HFF-Myc (cell line): Measurements from ENCODE around the gene RYR3.
A peak's percentile ranks its signal among the peaks of the same experiment; 100 is the strongest.
"Not testable (repeated sequence)": the region's sequence is repeated elsewhere in the genome, so short reads cannot be mapped to it uniquely, and the experiment has no call there.

Experiments used
- DNase-seq: peaks from one replicate; pipeline ENCODE4 v3.0.0-alpha.2; 2011; ENCODE audit warnings: low read depth; ENCODE audit errors: extremely low read depth
- H3K4me3 ChIP-seq: replicated peaks from 2 replicates; pipeline ENCODE4 v1.5.1; 2011; ENCODE audit warnings: low read depth, mild to moderate bottlenecking, control low read depth, low read length
- CTCF ChIP-seq: IDR thresholded peaks from 2 replicates; pipeline ENCODE4 v1.5.1; 2012; ENCODE audit warnings: mild to moderate bottlenecking, low read depth, low read length, control low read depth; ENCODE audit errors: missing control alignments

The RYR3 gene

DNA sequence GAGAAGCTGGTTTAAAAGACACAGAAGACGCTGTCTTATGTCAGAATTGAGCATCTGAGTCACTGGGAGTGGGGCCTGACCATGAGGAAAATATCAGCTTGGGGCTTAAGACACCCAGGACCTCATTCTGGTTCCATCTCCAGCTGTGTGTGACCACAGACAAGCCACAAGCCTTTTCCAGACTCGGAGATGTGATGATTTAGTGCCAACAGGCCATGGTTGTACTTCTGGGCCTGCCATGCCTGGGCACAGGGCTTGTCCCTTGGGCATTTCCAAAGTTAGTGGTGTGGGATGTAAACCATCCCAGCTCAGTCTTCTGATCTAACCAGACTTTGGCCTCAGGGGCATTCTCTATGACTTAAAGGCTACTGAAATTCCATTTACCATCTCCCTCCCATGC is 269.8 kb downstream of the RYR3 start:
- no peak for DNase-seq
- no peak for TF ChIP-seq CTCF
- no peak overlapping the region for H3K4me3 ChIP-seq

DNA sequence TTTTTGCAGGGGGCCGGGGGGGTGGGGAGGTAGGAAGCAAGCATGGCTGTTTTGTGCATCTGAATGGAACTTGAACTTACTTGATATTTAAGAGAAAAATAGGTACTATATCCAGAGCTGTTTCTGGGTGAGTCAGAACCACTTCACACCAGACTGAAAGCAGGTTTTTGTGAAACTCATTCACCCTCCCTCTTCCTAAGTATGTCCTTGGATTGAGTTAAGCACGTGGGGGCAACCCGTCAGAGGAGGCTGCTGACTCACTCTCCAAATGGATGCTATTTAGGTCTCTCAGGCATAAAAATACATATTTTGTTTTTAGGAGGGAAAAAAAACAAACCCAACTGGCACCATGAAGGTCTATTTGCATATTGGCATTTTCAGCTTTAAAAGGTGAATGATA is 270.3 kb downstream of the RYR3 start:
- no peak for TF ChIP-seq CTCF
- H3K4me3 ChIP-seq: no peak overlapping the region
- DNase-seq: peak; percentile 44

DNA sequence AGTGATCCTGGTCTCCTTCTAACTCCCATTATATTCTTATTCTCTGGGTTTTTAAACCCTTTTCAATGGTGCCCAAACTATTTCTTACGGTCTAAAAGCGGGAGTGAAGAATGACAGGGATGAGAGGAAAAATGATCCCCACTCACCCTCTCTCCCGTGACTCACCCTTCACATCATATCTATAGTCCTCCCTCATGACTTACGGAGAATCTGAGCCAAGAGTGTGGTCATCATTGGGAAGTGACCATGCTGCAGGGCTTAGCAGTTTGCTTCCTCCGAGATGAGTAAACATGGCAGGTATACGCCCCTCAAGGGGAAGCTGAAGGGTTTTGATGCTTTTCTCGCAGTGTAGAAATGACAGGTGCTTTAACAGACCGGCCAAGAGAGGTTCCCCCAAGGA is 274.0 kb downstream of the RYR3 start:
- H3K4me3 ChIP-seq: no peak overlapping the region
- no peak for TF ChIP-seq CTCF
- peak; percentile 35 for DNase-seq

- DNase-seq: no peak
- no peak for TF ChIP-seq CTCF
- no peak overlapping the region for H3K4me3 ChIP-seq
These were observed 276.3 kb downstream of the RYR3 start for GRCh38 chr15:33586786-33587697.

GRCh38 chr15:33587773-33588172 is 277.0 kb downstream of the RYR3 start:
- no peak overlapping the region for H3K4me3 ChIP-seq
- no peak for DNase-seq
- TF ChIP-seq CTCF: no peak

- no peak for TF ChIP-seq CTCF
- no peak overlapping the region for H3K4me3 ChIP-seq
- no peak for DNase-seq
These were observed 282.1 kb downstream of the RYR3 start for GRCh38 chr15:33592864-33593263.

- DNase-seq, H3K4me3 ChIP-seq: not testable (repeated sequence)
These were observed 287.6 kb downstream of the RYR3 start for GRCh38 chr15:33598382-33598781.
